DND-41 (cell line): ENCODE data around the gene LDLRAP1.

Experiments used
- ATAC-seq: fragments of 200-7000 bp; cut with Tn5 transposase; 3 replicates; pipeline ENCODE4 v1.9.1; 2021; ENCODE audit warnings: low read depth; ENCODE audit not compliant: insufficient read depth
- DNase-seq: peaks from one replicate; pipeline ENCODE4 v3.0.0-alpha.2; 2020
- H2AFZ ChIP-seq: 2 replicates; pipeline ENCODE4 v1.6.0; 2012; ENCODE audit warnings: low read depth, low read length
- H3K27ac ChIP-seq: 2 replicates; pipeline ENCODE4 v1.5.1; 2012; ENCODE audit warnings: low read length, inconsistent platforms
- H3K27me3 ChIP-seq: fragments of 200-600 bp; sonication (generic); 2 replicates; pipeline ENCODE4 v1.6.0; 2012; ENCODE audit warnings: low read length, mild to moderate bottlenecking, inconsistent platforms; ENCODE audit not compliant: insufficient read depth, poor library complexity
- H3K36me3 ChIP-seq: 2 replicates; pipeline ENCODE4 v1.5.1; 2012; ENCODE audit warnings: low read length, inconsistent platforms; ENCODE audit not compliant: insufficient read depth
- H3K4me1 ChIP-seq: 2 replicates; pipeline ENCODE4 v1.5.1; 2012; ENCODE audit warnings: mild to moderate bottlenecking, low read length; ENCODE audit not compliant: insufficient read depth
- H3K4me2 ChIP-seq: 2 replicates; pipeline ENCODE4 v1.6.0; 2012; ENCODE audit warnings: mild to moderate bottlenecking, moderate library complexity, low read length, inconsistent platforms; ENCODE audit not compliant: insufficient read depth
- H3K4me3 ChIP-seq, 2 experiments: fragments of 200-600 bp in 1 of 2; shearing (Covaris generic) in 1 of 2; 2 replicates each; pipeline ENCODE4 v1.5.1; 2012 to 2016; ENCODE audit warnings: inconsistent platforms in 2 of 2, low read length in 2 of 2, mild to moderate bottlenecking in 2 of 2, low read depth in 1 of 2, moderate library complexity in 1 of 2
- H3K79me2 ChIP-seq: 2 replicates; pipeline ENCODE4 v1.6.0; 2012; ENCODE audit warnings: low read length, inconsistent platforms; ENCODE audit not compliant: insufficient read depth
- H3K9ac ChIP-seq: 2 replicates; pipeline ENCODE4 v1.6.0; 2012; ENCODE audit warnings: low read depth, mild to moderate bottlenecking, inconsistent platforms, low read length, moderate library complexity
- H3K9me3 ChIP-seq: 2 replicates; pipeline ENCODE4 v1.5.1; 2012; ENCODE audit warnings: low read length, moderate library complexity, mild to moderate bottlenecking, inconsistent platforms; ENCODE audit not compliant: insufficient read depth, severe bottlenecking
- H4K20me1 ChIP-seq: 2 replicates; pipeline ENCODE4 v1.6.0; 2012; ENCODE audit warnings: low read length; ENCODE audit not compliant: insufficient read depth
- EZH2 ChIP-seq: IDR thresholded peaks from 3 replicates; pipeline ENCODE4 v1.6.1; 2012; ENCODE audit warnings: borderline replicate concordance, low read depth, mild to moderate bottlenecking, moderate library complexity, low read length, inconsistent platforms; ENCODE audit not compliant: severe bottlenecking
- TF ChIP-seq, protein P1 (sequence below): IDR thresholded peaks from 2 replicates; pipeline ENCODE4 v1.5.1; 2012; ENCODE audit warnings: borderline replicate concordance, low read length, moderate library complexity, mild to moderate bottlenecking; ENCODE audit not compliant: poor library complexity, severe bottlenecking; ENCODE audit errors: extremely low read depth

LDLRAP1 gene

DNA sequence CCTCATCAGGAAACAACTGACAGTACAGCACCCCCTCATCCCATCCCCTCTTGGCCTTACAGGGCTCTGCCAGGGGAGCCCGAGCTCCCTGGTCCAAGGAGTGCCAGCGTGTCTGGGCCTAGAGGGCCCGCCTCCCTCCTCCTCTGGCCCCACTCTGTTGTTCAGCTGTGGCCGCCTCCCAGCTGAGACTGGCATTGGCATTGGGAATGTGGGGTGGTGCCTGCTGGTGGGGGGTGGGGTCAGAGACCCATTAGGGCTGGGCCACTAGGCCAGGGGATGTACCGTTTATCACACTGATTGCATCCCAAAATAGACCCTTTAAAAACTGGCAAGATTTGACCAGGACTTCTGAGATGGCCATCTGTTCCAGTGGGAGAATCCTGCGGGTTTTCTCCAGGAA, 1.4 kb downstream of the LDLRAP1 start:
- Histone ChIP-seq H3K9ac (no peak overlapping the region), H3K79me2 (no peaks in the 10 kb centered on the region), H4K20me1 (peaks cover 5% of the 10 kb centered on the region; the same call in 1 of the 2 replicates), H3K27ac (no peak overlapping the region), H3K4me1 (no peaks in the 10 kb centered on the region), H2AFZ (no peak overlapping the region), H3K9me3 (no peaks in the 10 kb centered on the region), H3K36me3 (no peaks in the 10 kb centered on the region), H3K27me3 (peaks cover 3% of the 10 kb centered on the region), H3K4me3 (no peak overlapping the region), H3K4me2 (no peak overlapping the region)
- ATAC-seq (no peak), DNase-seq (no peak)
- TF ChIP-seq, protein P1, sequence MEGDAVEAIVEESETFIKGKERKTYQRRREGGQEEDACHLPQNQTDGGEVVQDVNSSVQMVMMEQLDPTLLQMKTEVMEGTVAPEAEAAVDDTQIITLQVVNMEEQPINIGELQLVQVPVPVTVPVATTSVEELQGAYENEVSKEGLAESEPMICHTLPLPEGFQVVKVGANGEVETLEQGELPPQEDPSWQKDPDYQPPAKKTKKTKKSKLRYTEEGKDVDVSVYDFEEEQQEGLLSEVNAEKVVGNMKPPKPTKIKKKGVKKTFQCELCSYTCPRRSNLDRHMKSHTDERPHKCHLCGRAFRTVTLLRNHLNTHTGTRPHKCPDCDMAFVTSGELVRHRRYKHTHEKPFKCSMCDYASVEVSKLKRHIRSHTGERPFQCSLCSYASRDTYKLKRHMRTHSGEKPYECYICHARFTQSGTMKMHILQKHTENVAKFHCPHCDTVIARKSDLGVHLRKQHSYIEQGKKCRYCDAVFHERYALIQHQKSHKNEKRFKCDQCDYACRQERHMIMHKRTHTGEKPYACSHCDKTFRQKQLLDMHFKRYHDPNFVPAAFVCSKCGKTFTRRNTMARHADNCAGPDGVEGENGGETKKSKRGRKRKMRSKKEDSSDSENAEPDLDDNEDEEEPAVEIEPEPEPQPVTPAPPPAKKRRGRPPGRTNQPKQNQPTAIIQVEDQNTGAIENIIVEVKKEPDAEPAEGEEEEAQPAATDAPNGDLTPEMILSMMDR = no peak
- TF ChIP-seq EZH2 = no peak

DNA sequence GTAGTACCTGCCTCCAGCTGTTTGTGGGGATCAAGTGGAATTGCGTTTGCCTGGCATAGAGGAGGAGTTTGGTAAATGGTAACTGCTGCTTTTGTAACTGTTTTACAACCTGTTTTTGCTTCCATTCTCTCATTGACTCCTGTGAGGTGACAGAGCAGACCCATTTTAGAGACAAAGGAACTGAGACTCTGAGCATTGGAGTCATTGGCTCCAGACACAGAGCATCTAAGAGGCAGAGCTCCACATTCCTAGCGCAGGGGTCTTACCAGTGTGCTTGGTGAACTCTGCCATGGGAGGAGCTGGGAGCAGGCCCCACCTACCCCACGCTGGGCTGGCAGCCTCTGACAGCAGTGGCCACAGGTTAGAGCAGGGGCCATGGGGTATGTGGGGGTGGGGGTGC, 2.4 kb downstream of the LDLRAP1 start:
- ATAC-seq (no peak), DNase-seq (no peak)
- no peaks in the 10 kb centered on the region for H3K36me3 ChIP-seq
- no peaks in the 10 kb centered on the region for H3K79me2 ChIP-seq
- H3K9me3 ChIP-seq = no peaks in the 10 kb centered on the region
- no peak overlapping the region for H3K27ac ChIP-seq
- H2AFZ ChIP-seq = no peak overlapping the region
- peaks cover 2% of the 10 kb centered on the region; the same call in 1 of the 2 replicates for H4K20me1 ChIP-seq
- no peak overlapping the region for H3K9ac ChIP-seq
- no peak overlapping the region for H3K4me2 ChIP-seq
- H3K4me1 ChIP-seq = no peaks in the 10 kb centered on the region
- peaks cover 3% of the 10 kb centered on the region for H3K27me3 ChIP-seq
- no peak overlapping the region for H3K4me3 ChIP-seq
- no peak for TF ChIP-seq EZH2
- TF ChIP-seq, protein P1 = no peak

DNA sequence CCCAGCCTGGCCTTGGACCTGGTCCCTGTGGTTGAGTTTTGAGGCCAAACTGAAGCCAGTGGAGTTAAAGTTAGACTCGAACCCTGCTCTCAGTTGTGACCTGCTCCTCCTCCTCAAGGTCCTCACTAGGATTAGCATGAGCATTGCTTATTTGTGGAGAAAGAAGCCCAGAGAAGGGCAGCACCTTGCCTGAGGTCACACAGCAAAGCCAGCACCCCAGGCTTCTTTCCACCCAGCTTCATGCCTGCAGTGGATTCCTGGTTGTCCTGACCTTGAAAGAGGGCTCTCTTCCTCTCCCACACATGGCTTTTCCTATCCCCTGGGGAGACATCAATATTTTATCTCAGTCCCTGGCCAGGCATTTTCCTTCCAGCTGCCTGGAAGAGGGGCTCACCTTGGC, 2.8 kb downstream of the LDLRAP1 start:
- Histone ChIP-seq H3K79me2 (no peaks in the 10 kb centered on the region), H3K4me1 (no peaks in the 10 kb centered on the region), H3K27me3 (peaks cover 3% of the 10 kb centered on the region), H3K9ac (no peak overlapping the region), H2AFZ (no peak overlapping the region), H4K20me1 (no peaks in the 10 kb centered on the region), H3K9me3 (no peaks in the 10 kb centered on the region), H3K36me3 (no peaks in the 10 kb centered on the region), H3K27ac (no peak overlapping the region), H3K4me2 (no peak overlapping the region), H3K4me3 (no peak overlapping the region)
- DNase-seq (no peak), ATAC-seq (no peak)
- no peak for TF ChIP-seq EZH2
- TF ChIP-seq, protein P1 = no peak

DNA sequence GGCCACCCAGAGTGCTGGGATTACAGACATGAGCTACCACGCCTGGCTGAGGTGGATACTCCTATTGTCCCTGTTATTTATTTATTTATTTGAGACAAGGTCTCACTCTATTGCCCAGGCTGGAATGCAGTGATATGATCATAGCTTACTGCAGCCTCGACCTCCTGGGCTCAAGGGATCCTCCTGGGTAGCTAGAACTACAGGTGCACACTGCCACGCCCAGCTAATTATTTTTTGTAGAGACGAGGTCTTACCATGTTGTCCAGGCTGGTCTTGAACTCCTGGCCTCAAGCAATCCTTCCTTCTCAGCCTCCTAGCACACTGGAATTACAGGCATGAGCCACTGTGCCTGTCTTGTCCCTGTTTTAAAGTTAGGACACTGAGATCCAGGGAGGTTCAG, 5.2 kb downstream of the LDLRAP1 start:
- Histone ChIP-seq H4K20me1 (no peaks in the 10 kb centered on the region), H3K4me3 (no peak overlapping the region), H3K4me2 (no peak overlapping the region), H3K9ac (no peak overlapping the region), H3K27ac (no peak overlapping the region), H2AFZ (no peak overlapping the region), H3K79me2 (no peaks in the 10 kb centered on the region), H3K9me3 (no peaks in the 10 kb centered on the region), H3K27me3 (peaks cover 3% of the 10 kb centered on the region), H3K4me1 (no peaks in the 10 kb centered on the region), H3K36me3 (no peaks in the 10 kb centered on the region)
- ATAC-seq = no peak
- no peak for DNase-seq
- TF ChIP-seq EZH2 = no peak
- TF ChIP-seq, protein P1 = no peak
